Liver (tissue), 9 donors: Measurements from ENCODE around the gene CD34. TPM values are rescaled to one million over a fixed set of nuclear protein-coding genes. Genes with fewer than 3 reads are reported as not detected.

Experiments
- DNase-seq: peaks from one replicate; pipeline ENCODE4 v3.0.0-alpha.2; 2017; ENCODE audit warnings: low spot score
- H3K27ac ChIP-seq, 2 donors: one replicate each; pipeline ENCODE4 v1.7.0; 2013; ENCODE audit warnings: inconsistent platforms in 2 of 2, low read length in 2 of 2, control low read depth in 1 of 2, low read depth in 1 of 2, mild to moderate bottlenecking in 1 of 2
- H3K27me3 ChIP-seq, 4 donors: one replicate each; pipeline versions ENCODE4 v1.6.1 to v1.7.0; 2013; ENCODE audit warnings: low read length in 3 of 4, inconsistent platforms in 1 of 4, mild to moderate bottlenecking in 1 of 4, moderate library complexity in 1 of 4; ENCODE audit not compliant: control insufficient read depth in 4 of 4, insufficient read depth in 4 of 4
- H3K36me3 ChIP-seq, 4 donors: one replicate each; pipeline versions ENCODE4 v1.6.1 to v1.7.0; 2013; ENCODE audit warnings: low read length in 3 of 4, mild to moderate bottlenecking in 3 of 4, low read depth in 1 of 4, moderate library complexity in 1 of 4; ENCODE audit not compliant: control insufficient read depth in 4 of 4, insufficient read depth in 3 of 4
- H3K4me1 ChIP-seq, 4 donors: one replicate each; pipeline versions ENCODE4 v1.6.1 to v1.7.0; 2013; ENCODE audit warnings: low read length in 3 of 4, mild to moderate bottlenecking in 3 of 4, moderate library complexity in 1 of 4; ENCODE audit not compliant: control insufficient read depth in 4 of 4, insufficient read depth in 4 of 4
- H3K4me3 ChIP-seq, 3 donors: one replicate each; pipeline versions ENCODE4 v1.6.1 to v1.7.0; 2013; ENCODE audit warnings: low read length in 3 of 3, control low read depth in 1 of 3, low read depth in 1 of 3, mild to moderate bottlenecking in 1 of 3
- H3K9ac ChIP-seq, 2 donors: one replicate each; pipeline ENCODE4 v1.7.0; 2013; ENCODE audit warnings: low read length in 2 of 2, mild to moderate bottlenecking in 2 of 2, moderate library complexity in 2 of 2, control low read depth in 1 of 2, low read depth in 1 of 2
- H3K9me3 ChIP-seq, 4 donors: one replicate each; pipeline versions ENCODE4 v1.6.1 to v1.7.0; 2013; ENCODE audit warnings: low read length in 3 of 4; ENCODE audit not compliant: control insufficient read depth in 4 of 4
- EGR1 ChIP-seq, 2 donors: IDR thresholded peaks; 2 replicates each; pipeline ENCODE4 v1.6.1; 2016 to 2018; ENCODE audit warnings: antibody characterized with exemption in 2 of 2, low read depth in 2 of 2
- FOXA1 ChIP-seq: IDR thresholded peaks from 2 replicates; pipeline ENCODE4 v1.6.1; 2016; ENCODE audit warnings: antibody characterized with exemption
- FOXA2 ChIP-seq: IDR thresholded peaks from 2 replicates; pipeline ENCODE4 v1.6.1; 2016; ENCODE audit warnings: antibody characterized with exemption
- GABPA ChIP-seq, 2 donors: IDR thresholded peaks in 1 of 2; conservative IDR thresholded peaks in 1 of 2; 2 replicates each; pipeline ENCODE4 v1.6.1; 2016; ENCODE audit warnings: antibody characterized with exemption in 2 of 2, mild to moderate bottlenecking in 1 of 2, moderate library complexity in 1 of 2
- HNF4A ChIP-seq, 2 donors: conservative IDR thresholded peaks; 2 replicates each; pipeline ENCODE4 v1.6.1; 2016; ENCODE audit warnings: antibody characterized with exemption in 2 of 2, mild to moderate bottlenecking in 2 of 2
- HNF4G ChIP-seq: IDR thresholded peaks from 2 replicates; pipeline ENCODE4 v1.6.1; 2016; ENCODE audit warnings: antibody characterized with exemption
- JUND ChIP-seq, 2 donors: IDR thresholded peaks; 2 replicates each; pipeline ENCODE4 v1.6.1; 2016; ENCODE audit warnings: antibody characterized with exemption in 2 of 2
- NR2F2 ChIP-seq: IDR thresholded peaks from 2 replicates; pipeline ENCODE4 v1.6.1; 2016; ENCODE audit warnings: antibody characterized with exemption
- RAD21 ChIP-seq, 2 donors: IDR thresholded peaks; 2 replicates each; pipeline ENCODE4 v1.6.1; 2016; ENCODE audit warnings: antibody characterized with exemption in 2 of 2, mild to moderate bottlenecking in 2 of 2
- RXRA ChIP-seq, 2 donors: IDR thresholded peaks; 2 replicates each; pipeline ENCODE4 v1.6.1; 2017 to 2018; ENCODE audit warnings: antibody characterized with exemption in 2 of 2, mild to moderate bottlenecking in 1 of 2
- SP1 ChIP-seq: IDR thresholded peaks from 2 replicates; pipeline ENCODE4 v1.6.1; 2018; ENCODE audit warnings: antibody characterized with exemption, mild to moderate bottlenecking
- TAF1 ChIP-seq: conservative IDR thresholded peaks from 2 replicates; pipeline ENCODE4 v1.6.1; 2016; ENCODE audit warnings: antibody characterized with exemption, mild to moderate bottlenecking
- YY1 ChIP-seq: IDR thresholded peaks from 2 replicates; pipeline ENCODE4 v1.6.1; 2016; ENCODE audit warnings: antibody characterized with exemption, mild to moderate bottlenecking
- WGBS: extraction: QIAGEN DNeasy Blood & Tissue Kit; methylation state at CpG from one replicate; pipeline ENCODE4 v1.1.7; 2013; 5-methylcytosine and 5-hydroxymethylcytosine counted together
- polyA plus RNA-seq, 2 donors: library from polyadenylated mRNA; stranded (reverse) in 1 of 2; unstranded in 1 of 2; fragments of 200-250 nt in 1 of 2; fragments of >200 nt in 1 of 2; fragmentation: Nextera tagmentation in 1 of 2; extraction: Ambion mirVana in 1 of 2; gene quantifications; one replicate each; pipeline versions ENCODE4 v1.2.1 to v1.2.3, GENCODE V29; 2013 to 2015
- total RNA-seq, 2 donors: library from RNA; depleted of rRNA; stranded (reverse); fragments of >200 nt; gene quantifications; one replicate each; pipeline ENCODE4 v1.2.3, GENCODE V29; 2014
- TF ChIP-seq, protein P1 (sequence below): IDR thresholded peaks from 2 replicates; pipeline ENCODE4 v1.6.1; 2016; ENCODE audit warnings: antibody characterized with exemption, mild to moderate bottlenecking
- TF ChIP-seq, protein P2 (sequence below): IDR thresholded peaks from 2 replicates; pipeline ENCODE4 v1.6.1; 2016; ENCODE audit warnings: antibody characterized with exemption
- TF ChIP-seq, protein P3 (sequence below): IDR thresholded peaks from 2 replicates; pipeline ENCODE4 v1.6.1; 2016; ENCODE audit warnings: antibody characterized with exemption
- TF ChIP-seq, protein P4 (sequence below): IDR thresholded peaks from 2 replicates; pipeline ENCODE4 v1.6.1; 2016; ENCODE audit warnings: antibody characterized with exemption
- TF ChIP-seq, protein P5 (sequence below): fragments of 150-350 bp; IDR thresholded peaks from 2 replicates; pipeline ENCODE4 v1.5.1; 2017; ENCODE audit warnings: improper control_type of control experiment, low read depth, low read length; ENCODE audit not compliant: missing input control
- donor health status: healthy.
- donor health status: healthy.
- donor health status: healthy.
- donor health status: healthy.
- donor health status: healthy.

The CD34 gene
- total and polyA plus RNA-seq, 4 donors, result 1.5 to 4.0 (median 1.8) TPM

DNA sequence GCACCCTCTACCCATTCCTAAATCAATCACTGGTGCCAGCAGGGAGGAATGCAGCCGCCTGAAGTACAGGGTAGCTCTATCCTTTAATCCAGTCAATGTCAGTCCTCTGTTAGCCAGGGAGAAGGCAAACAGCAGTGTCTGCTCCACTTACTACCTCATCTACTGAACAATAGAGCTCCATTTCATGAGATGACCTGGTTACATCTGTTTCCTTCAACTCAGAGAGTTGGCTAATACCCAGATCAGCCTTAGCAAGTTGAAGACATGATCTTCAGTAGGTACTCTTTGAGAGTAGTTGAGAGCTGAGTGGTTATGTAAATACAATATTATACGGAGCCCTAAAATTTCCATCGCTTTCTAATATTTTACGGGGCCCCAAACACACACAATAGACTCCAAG, 46.1 kb upstream of the CD34 start:
- H3K36me3 ChIP-seq, result no peaks in the 10 kb centered on the region
- H3K27ac ChIP-seq, result no peak overlapping the region
- H3K27me3 ChIP-seq, result no peaks in the 10 kb centered on the region
- no peak overlapping the region for H3K4me3 ChIP-seq
- peaks cover 0 to 9% (median 3%) of the 10 kb centered on the region in 4 donors for H3K4me1 ChIP-seq
- H3K9ac ChIP-seq, result no peak overlapping the region
- TF ChIP-seq, protein P1, sequence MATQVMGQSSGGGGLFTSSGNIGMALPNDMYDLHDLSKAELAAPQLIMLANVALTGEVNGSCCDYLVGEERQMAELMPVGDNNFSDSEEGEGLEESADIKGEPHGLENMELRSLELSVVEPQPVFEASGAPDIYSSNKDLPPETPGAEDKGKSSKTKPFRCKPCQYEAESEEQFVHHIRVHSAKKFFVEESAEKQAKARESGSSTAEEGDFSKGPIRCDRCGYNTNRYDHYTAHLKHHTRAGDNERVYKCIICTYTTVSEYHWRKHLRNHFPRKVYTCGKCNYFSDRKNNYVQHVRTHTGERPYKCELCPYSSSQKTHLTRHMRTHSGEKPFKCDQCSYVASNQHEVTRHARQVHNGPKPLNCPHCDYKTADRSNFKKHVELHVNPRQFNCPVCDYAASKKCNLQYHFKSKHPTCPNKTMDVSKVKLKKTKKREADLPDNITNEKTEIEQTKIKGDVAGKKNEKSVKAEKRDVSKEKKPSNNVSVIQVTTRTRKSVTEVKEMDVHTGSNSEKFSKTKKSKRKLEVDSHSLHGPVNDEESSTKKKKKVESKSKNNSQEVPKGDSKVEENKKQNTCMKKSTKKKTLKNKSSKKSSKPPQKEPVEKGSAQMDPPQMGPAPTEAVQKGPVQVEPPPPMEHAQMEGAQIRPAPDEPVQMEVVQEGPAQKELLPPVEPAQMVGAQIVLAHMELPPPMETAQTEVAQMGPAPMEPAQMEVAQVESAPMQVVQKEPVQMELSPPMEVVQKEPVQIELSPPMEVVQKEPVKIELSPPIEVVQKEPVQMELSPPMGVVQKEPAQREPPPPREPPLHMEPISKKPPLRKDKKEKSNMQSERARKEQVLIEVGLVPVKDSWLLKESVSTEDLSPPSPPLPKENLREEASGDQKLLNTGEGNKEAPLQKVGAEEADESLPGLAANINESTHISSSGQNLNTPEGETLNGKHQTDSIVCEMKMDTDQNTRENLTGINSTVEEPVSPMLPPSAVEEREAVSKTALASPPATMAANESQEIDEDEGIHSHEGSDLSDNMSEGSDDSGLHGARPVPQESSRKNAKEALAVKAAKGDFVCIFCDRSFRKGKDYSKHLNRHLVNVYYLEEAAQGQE, result no peak
- TF ChIP-seq EGR1 (IDR thresholded peaks at IDR 0.05; ENCODE audit: low read depth in 2 of 2) (no peak), SP1 (no peak), RXRA (IDR thresholded peaks at IDR 0.05) (no peak), HNF4G (no peak), YY1 (no peak), RAD21 (IDR thresholded peaks at IDR 0.05) (no peak), HNF4A (conservative IDR thresholded peaks at IDR 0.05) (no peak)
- WGBS, result 93% methylated on average over 4 of the region's 4 CpGs
- DNase-seq, result no peak
- H3K9me3 ChIP-seq, result peaks cover 0 to 2% (median 0%) of the 10 kb centered on the region in 4 donors

DNA sequence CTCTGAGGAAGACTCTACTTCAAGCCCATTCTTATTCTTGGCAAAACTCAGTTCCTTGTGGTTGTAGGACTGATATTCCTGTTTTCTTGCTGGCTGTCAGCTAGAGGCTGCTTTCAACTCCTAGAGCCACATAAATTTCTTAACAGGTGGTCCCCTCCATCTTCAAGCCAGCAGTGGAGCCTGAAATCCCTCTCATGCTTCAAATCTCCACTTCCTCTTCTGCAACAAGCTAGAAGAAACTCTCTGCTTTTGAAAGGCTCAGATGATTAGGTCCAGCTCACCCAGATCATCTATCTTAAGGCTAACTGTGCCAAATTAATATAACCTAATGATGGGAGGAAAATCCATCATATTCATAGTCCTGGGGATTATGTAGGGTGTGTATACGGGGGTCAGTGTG, 43.2 kb upstream of the CD34 start:
- DNase-seq, result no peak
- WGBS, result 99% methylated on average over 1 of the region's 1 CpG
- Histone ChIP-seq H3K27ac (no peak overlapping the region), H3K9me3 (peaks cover 0 to 2% (median 0%) of the 10 kb centered on the region in 4 donors), H3K4me1 (peaks cover 0 to 6% (median 3%) of the 10 kb centered on the region in 4 donors), H3K4me3 (no peak overlapping the region), H3K9ac (no peak overlapping the region), H3K36me3 (no peaks in the 10 kb centered on the region), H3K27me3 (no peaks in the 10 kb centered on the region)
- TF ChIP-seq YY1 (no peak), RAD21 (IDR thresholded peaks at IDR 0.05) (no peak), NR2F2 (no peak), JUND (IDR thresholded peaks at IDR 0.05) (no peak), HNF4G (no peak), SP1 (no peak), FOXA1 (no peak), RXRA (IDR thresholded peaks at IDR 0.05) (no peak), GABPA (IDR thresholded peaks at IDR 0.05 in 1 of 2, conservative IDR thresholded peaks at IDR 0.05 in 1 of 2) (no peak), FOXA2 (no peak), TAF1 (no peak), EGR1 (IDR thresholded peaks at IDR 0.05; ENCODE audit: low read depth in 2 of 2) (no peak), HNF4A (conservative IDR thresholded peaks at IDR 0.05) (no peak)
- TF ChIP-seq, protein P2, sequence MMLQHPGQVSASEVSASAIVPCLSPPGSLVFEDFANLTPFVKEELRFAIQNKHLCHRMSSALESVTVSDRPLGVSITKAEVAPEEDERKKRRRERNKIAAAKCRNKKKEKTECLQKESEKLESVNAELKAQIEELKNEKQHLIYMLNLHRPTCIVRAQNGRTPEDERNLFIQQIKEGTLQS, result no peak
- TF ChIP-seq, protein P3, sequence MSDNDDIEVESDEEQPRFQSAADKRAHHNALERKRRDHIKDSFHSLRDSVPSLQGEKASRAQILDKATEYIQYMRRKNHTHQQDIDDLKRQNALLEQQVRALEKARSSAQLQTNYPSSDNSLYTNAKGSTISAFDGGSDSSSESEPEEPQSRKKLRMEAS, result no peak
- TF ChIP-seq, protein P4, sequence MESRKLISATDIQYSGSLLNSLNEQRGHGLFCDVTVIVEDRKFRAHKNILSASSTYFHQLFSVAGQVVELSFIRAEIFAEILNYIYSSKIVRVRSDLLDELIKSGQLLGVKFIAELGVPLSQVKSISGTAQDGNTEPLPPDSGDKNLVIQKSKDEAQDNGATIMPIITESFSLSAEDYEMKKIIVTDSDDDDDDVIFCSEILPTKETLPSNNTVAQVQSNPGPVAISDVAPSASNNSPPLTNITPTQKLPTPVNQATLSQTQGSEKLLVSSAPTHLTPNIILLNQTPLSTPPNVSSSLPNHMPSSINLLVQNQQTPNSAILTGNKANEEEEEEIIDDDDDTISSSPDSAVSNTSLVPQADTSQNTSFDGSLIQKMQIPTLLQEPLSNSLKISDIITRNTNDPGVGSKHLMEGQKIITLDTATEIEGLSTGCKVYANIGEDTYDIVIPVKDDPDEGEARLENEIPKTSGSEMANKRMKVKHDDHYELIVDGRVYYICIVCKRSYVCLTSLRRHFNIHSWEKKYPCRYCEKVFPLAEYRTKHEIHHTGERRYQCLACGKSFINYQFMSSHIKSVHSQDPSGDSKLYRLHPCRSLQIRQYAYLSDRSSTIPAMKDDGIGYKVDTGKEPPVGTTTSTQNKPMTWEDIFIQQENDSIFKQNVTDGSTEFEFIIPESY, result no peak
- TF ChIP-seq, protein P1, result no peak
- TF ChIP-seq, protein P5, sequence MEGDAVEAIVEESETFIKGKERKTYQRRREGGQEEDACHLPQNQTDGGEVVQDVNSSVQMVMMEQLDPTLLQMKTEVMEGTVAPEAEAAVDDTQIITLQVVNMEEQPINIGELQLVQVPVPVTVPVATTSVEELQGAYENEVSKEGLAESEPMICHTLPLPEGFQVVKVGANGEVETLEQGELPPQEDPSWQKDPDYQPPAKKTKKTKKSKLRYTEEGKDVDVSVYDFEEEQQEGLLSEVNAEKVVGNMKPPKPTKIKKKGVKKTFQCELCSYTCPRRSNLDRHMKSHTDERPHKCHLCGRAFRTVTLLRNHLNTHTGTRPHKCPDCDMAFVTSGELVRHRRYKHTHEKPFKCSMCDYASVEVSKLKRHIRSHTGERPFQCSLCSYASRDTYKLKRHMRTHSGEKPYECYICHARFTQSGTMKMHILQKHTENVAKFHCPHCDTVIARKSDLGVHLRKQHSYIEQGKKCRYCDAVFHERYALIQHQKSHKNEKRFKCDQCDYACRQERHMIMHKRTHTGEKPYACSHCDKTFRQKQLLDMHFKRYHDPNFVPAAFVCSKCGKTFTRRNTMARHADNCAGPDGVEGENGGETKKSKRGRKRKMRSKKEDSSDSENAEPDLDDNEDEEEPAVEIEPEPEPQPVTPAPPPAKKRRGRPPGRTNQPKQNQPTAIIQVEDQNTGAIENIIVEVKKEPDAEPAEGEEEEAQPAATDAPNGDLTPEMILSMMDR, result no peak
